Stimulated activated CD4-positive, alpha-beta T cell treated with anti-CD3 and anti-CD28 coated beads, TNF-alpha, amount 100 ng/mL, for 48 hours (primary cell): ENCODE results near the gene SPATA25.

Source experiments
- DNase-seq, 3 donors: peaks; one replicate each; pipeline ENCODE4 v3.0.0-alpha.2; 2020; ENCODE audit warnings: low read depth in 3 of 3

SPATA25 gene

DNA sequence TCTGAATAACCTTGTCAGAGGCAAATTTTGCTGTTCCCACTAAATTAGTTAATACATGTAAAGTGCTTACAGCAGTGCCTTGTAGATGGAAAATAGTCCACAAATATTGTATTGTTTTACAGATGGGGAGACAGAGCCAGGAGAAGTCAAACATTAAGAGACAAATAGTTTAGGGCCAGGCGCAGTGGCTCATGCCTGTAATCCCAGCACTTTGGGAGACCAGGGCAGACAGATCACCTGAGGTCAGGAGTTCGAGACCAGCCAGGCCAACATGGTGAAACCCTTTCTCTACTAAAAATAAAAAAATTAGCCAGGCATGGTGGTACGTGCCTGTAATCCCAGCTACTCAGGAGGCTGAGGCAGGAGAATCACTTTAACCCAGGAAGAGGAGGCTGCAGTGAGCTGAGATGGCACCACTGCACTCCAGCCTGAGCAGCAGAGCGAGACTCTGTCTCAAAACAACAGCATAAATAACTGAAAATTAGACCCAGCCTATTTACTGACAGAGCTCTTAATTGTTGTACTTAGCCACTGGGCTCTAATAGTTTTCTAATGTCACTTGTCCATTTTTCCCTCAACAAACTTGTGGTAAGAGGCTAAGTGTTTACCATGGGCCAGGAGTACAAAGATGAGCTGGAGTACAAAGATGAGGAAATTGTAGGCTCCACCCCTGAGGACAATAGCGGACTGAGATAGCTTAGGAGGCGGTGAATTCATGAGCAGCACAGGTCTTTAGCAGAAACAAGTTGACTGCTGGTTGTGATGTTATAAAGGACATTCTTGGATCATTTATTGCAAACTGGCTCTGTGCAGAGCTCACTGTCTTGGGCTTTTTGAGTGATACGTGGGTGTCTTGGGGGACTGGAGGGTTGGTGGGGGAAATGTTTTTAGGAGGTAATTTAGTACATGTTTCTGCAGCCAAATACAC is 23.6 kb downstream of the SPATA25 start:
- DNase-seq, result no peak

DNA sequence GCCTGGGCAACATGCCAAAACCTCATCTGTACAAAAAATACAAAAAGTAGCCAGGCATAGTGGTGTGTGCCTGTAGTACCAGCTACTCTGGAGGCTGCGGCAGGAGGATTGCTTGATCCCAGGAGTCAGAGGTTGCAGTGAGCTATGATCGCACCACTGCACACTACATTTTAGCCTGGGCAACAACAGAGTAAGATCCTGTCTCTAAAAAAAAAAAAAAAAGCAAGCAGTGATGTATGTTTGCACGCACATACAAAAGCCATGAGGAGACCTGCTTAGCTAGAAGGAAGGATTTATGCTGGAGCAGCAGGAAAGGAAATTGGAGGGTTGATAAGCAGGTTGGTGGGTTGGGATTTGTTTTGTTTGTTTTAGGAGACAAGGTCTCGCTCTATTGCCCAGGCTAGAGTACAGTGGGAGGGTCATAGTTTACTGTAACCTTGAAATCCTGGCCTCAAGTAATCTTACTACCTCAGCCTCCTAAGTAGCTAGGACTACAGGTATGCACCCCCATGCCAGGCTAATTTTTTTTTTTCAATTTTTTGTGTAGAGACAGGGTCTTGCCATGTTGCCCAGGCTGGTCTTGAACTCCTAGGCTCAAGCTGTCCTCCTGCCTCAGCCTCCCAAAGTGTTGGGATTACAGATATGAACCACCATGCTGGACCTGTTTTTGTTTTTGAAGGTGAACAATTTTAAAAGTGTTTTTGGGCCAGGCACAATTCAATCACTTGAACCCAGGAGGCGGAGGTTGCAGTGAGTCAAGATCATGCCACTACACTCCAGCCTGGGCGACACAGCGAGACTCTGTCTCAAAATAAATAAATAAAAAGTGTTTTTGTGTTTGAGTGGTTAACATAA is 26.0 kb downstream of the SPATA25 start:
- DNase-seq, result no peak

DNA sequence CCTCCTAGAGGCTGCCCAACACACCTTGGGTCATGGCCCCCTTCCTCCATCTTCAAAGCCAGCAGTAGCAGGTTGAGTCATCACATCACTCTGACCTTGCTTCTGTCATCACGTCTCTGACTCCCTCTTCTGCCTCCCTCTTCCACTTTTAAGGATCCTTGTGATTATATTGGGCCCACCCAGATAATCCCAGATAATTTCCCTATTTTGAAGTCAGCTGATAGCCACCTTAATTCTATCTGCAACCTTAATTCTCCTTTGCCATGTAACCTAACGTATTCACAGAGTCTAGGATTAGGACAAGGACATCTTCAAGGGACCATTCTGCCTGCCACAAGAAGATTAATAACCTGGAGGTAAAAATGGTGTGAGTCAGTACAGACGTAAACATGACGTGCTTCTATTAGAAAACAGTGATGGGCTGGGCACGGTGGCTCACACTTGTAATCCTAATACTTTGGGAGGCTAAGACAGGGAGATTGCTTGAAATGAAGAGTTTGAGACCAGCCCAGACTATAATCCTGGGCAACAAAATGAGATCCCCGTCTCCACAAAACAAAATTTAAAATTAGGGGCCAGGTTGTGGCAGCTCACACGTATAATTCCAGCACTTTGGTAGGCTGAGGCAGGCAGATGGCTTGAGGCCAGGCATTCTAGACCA is 26.7 kb downstream of the SPATA25 start:
- no peak for DNase-seq

DNA sequence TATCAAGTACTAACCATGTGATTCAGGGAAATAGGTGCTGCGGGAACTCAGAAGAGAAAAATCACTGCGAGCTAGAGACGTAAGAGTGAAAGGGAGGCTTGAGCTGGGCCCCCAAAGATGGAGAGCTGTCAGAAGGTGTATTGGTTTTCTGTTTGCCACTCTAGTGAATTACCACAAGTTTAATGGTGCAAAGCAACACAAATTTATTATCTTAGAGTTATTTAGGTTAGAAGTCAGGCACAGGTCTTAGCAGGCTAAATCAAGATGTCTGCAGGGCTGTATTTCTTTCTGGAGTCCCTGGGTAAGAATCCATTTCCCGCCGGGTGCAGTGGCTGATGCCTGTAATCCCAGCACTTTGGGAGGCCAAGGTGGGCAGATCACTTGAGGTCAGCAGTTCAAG is 27.5 kb downstream of the SPATA25 start:
- no peak for DNase-seq

DNA sequence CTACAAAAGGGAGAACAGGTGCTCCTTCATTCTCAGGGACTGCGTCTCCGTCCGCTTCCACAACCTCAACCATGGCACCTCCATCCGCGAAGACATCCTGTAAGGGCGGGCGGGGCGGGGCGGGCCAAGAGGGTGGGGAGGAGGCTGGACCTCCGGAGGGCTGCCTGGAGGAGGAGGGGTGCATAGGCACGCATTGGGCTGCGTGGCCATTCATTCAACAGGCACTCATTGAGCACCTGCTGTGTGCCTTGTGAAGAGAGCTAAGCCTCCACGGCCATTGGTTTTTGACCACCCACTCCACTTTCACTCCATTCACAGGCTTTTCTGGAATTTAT is 29.6 kb downstream of the SPATA25 start:
- peak; percentile 16 to 44 (median 37) for DNase-seq

DNA sequence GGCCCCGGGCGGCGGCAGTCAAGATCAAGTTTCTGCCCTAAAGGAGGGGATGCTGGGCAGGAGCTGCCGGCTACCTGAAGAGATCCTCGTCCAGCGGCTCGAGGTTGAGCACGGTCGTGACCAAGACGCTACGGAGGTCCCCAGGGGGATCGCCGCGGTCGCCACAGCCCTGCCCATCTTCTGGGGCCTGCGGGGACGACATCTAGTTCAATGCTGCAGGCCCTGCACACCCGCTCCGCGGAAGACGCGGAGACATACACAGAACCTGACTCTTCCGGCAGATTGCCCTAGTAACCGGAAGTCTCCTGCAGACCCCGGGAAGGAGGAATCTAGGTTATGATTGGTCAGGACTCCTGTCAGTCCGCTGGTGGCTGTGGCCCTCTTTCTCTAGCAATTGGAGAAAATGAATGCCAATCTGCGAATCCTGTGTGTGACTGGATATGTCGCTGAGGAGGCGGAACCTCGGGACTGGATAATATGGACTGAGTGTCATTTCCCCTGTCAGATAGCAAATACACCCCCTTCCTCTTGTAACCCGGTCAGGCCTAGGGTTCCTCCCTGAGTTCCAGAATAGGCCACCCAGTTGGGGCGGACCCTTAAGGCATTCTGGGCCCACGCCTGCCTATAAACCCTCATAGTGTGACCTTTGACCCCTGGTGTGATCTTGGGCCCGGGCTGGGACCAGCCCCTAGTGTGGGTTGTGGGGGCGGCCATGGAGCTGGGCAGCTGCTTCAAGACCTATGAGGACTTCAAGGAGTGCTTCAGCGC is 30.1 kb downstream of the SPATA25 start, which contains the start of the genes ACOT8 and ZSWIM3:
ACOT8 (minus strand) TSS at position 279 of the 768 bp plus-strand sequence; CDS start at position 202, 77 bp downstream.
ZSWIM3 (plus strand) TSS at position 501 of the 768 bp plus-strand sequence; CDS start at position 713, 212 bp downstream.
- DNase-seq, result peak; percentile 85 to 95 (median 90)

DNA sequence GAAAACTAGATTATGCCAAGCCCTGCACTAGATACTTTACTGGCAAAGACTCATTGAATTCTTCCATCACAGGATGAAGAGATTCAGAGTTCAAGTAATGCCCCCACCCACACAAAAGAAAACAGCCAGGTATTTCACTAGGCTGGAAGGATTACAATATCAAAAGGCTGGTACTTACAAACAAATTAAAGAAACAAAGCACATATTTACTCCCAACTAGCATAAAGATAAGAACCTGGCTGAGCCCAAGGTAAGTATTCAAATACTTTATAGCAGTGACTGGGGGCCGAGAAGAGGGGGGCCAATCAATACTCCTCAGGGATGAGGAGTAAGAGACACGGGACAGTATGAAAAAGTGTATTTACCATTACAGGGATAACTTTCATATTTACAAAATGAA is 33.9 kb downstream of the SPATA25 start:
- DNase-seq, result no peak

DNA sequence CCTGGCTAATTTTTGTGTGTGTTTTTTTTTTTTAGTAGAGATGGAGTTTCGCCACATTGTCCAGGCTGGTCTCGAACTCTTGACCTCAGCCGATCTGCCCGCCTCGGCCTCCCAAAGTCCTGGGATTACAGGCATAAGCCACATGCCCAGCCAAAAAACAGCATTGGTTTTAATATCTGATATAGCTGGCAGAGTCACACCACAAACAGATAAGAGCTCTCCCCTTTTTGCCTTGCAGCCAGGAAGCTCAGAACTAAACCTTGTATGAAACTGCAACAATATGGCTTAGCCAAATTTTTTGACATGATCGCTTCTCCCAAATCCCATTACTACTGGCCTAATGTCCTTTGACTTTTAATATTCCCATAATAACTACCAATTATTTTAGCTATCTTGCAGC is 35.1 kb downstream of the SPATA25 start:
- no peak for DNase-seq

DNA sequence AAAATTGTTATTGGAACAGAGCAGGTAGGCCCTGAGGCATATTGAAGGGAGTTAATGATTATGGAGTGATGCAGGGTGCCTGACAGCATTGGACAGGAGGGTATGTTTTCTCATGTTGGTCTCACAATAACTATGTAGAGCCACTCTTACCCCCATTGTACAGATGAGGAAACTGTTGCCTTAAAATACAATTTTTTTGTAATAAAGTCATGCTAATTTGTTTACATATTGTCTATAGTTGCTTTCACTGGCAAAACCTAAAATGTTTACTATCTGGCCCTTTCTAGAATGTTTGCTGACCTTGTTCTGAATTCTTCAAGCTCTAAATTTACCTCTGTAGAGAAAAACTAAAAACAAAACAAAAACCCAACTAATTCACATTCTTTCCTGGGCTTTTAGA is 35.9 kb downstream of the SPATA25 start:
- DNase-seq, result no peak

DNA sequence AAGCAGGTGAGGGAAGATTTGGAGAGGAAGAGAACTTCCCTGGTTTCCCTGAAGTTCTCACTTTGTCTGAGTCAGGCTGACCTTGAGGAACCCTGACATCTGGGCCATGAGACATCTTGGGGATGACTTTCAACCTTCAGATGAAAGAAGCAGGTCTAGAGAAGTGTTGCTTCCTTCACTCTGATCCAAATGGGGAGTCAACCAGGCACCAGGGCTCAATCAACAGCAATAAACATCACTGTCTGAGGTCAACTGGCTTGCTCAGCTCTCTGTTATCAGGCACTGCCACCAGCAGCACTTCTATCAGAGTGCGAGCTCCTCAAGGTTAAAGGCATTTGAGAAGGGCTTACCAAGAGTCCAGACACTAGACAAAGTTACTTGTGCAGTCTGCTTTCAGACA is 36.5 kb downstream of the SPATA25 start:
- no peak for DNase-seq

DNA sequence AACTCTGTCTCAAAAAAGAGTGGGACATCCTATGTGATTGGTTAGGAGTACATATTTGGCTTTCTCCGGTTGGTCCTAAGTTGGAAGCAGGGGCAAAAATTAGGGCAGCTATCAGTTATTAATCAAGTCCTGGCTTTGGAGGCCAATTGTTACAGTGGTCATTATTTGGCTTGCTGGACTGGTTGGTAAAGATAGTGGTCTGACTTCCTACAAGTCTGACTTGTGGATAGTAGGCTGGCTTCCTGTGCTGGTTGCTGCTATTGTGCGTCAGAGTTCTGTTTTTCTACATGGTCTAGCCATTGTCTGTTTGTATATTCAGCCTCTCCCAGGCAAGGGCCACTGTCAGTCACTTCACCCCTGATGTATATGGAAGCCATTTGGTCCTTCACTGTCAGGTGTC is 37.2 kb downstream of the SPATA25 start:
- DNase-seq, result no peak

DNA sequence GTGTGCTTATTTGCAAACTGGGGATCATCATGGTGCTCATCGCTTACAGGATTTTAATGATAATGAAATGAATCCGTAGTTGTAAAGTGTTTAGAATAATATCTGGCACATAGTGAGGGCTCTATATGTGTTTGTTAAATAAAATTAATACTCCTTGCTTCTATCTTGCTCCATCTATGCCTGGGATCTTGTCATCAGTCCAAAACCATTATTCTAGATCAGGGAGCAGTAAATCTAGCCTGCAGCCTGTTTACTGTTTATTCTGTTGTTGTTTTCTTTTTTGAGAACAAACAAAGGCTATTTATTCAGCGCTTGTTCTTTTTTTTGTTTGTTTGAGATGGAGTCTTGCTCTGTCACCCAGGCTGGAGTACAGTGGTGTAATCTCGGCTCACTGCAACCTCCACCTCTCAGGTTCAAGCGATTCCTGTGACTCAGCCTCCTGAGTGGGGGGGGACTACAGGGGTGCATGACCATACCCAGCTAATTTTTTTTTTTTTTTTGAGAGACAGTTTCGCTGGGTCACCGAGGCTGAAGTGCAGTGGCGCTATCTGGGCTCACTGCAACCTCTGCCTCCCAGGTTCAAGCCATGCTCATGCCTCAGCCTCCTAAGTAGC is 38.3 kb downstream of the SPATA25 start:
- DNase-seq, result no peak

DNA sequence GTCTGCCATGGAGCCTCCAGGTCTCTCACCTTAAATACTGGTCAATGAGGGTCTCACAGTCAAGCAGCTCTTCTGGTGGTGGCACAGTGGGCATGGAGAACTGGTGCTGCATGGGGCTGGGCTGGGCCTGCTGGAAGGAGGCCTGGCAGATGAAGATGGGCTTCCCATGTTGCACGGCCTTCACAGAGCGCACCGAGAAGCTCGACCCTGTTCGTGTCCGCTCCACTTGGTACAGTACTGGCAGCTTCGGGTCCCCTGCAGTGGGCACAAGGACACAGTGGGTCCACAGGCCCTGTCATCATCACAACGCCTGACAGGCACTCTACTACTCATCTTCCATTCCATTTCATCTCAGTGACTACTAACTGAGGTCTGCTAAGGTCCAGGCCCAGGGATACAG is 39.0 kb downstream of the SPATA25 start:
- no peak for DNase-seq

DNA sequence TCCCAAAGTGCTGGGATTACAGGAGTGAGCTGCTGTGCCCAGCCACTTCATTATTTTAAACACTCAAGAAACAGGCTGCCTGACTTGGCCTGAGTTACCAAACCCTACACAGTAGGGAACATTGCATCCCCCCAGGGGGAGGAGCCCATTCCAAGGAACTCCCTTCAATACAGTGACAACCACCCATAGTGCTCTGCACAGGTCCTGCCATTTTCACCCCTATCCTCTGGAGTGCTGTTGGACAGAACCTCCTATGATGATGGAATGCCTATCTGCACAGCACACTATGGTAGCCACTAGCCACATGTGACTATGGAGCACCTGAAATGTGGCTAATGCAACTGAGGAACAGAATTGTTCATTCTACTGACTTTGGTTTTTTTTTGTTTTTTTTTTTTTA is 42.0 kb downstream of the SPATA25 start:
- no peak for DNase-seq

DNA sequence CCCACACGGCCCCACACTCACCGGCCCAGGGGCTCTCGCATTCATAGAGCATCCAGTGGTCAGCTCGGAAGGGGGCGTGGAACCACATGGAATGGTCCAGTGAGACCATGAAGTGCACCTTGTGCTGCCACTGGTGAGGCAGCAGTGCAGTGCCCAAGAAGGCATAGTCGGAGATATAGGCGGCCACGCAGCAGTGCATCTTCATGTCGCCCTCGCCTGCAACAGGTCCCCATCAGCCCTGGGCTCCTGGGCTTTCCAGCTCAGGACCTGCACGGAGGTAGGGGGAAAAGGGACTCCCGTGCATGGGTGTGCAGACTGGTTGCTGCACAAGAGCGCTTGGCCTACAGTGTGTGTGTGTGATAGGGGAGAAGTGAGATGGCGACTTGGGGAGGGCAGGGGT is 43.9 kb downstream of the SPATA25 start:
- DNase-seq, result no peak

DNA sequence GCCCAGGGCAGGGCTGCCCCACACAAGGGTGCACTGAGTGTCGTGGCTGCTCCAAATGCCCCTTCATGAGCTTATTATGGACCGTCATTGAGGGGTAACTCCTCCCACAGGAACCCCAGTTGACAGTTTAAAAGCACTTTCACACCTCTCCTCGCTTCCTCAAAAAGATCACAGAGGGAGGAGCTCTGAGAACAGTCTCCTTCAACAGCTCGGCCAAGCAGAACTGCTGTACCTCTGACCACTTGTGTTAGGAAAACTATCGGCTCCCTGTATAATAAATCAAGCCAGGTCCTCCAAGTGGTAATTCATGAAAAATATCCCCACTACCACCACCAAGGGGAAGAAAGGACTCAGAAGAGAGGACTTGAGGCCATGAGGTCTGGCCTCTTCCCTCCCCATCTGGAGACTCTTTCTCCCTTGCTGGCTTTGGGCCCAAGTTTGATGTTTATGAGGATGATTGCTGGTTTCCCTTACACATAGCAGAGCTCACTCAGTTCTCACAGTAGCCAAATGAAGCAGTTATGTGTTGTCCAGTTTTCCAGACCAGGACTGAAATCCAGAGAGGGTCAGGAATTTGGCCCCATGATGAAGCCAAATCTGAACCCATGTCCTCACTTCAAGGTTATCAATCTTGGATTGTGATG is 45.1 kb downstream of the SPATA25 start:
- DNase-seq, result no peak

DNA sequence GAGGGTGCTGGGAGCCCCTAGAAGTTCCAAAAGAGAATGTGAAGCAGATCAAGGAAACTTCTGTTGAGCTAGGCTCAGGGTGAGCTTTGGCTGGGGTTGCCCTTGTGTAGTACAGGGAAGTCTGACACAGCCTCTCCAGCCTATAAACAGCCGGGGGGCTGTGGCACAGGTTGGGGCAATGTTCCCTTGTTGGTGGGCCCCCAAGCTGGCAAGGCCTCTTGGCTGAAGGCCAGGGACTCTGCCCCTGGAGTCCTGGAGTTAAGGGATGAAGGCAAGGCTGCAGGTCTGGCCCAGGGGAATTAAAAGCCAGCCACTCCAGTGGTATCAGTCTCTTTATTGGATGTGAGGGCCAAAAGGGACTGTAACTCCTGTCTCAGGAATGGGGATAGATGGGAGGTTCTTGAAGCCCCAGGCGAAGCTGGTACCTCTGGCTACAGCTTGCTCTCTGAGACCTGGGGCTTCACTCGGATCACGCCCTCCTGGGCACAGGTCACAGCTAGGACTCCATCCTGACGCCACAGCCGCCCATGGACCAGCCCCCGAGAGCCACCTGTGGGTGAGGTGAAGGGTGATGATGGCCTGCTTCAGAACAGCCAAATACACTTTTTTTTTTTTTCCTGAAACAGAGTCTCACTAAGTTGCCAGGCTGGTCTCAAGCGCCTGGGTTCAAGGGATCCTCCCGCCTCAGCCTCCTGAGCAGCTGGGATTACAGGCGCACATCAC is 45.9 kb downstream of the SPATA25 start:
- DNase-seq, result no peak

DNA sequence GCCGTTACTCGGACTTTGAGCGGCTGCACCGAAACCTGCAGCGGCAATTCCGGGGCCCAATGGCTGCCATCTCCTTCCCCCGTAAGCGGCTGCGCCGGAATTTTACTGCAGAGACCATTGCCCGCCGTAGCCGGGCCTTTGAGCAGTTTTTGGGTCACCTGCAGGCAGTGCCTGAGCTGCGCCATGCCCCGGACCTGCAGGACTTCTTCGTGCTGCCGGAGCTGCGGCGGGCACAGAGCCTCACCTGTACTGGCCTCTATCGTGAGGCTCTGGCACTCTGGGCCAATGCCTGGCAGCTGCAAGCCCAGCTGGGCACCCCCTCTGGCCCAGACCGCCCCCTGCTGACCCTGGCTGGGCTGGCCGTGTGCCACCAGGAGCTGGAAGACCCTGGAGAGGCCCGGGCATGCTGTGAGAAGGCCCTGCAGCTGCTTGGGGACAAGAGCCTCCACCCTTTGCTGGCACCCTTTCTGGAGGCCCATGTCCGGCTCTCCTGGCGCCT is 46.7 kb downstream of the SPATA25 start:
- DNase-seq, result no peak

DNA sequence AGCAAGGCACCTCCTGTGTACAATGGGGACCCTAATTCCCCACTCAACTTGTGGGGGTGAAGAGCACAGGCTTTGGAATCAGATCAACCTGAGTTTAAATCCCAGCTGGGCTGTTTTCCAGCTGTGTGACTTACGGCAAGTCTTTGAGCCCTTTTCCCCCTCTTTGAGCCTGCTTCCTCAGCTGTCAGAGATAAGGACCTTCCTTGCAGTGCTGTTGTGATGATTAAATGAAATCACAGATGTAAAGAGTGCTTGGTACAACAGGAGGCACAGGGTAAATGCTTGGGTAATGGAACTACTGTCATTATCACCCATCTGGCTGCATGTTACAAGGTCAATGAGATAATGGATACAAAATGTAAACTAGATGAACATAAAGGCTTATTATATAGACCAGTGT is 50.6 kb downstream of the SPATA25 start:
- DNase-seq, result no peak
